A673 (cell line): Measurements from ENCODE around the gene TEX10. TPM values are rescaled to one million over a fixed set of nuclear protein-coding genes. Genes with fewer than 3 reads are reported as not detected.

Source experiments
- BruUV-seq: library from RNA; stranded (reverse); fragments of 400-500 nt; replicated peaks from 2 replicates; lab custom pipeline; 2021; lab: Mats Ljungman, UMichigan
- CTCF ChIA-PET: fragments of 300-600 bp; sonication (Branson Sonifier 250); formaldehyde crosslinking; loops from one replicate; lab custom pipeline; 2022; ENCODE audit warnings: antibody characterized with exemption; lab: Charles Lee
- POLR2A ChIA-PET: fragments of 300-600 bp; sonication (Branson Sonifier 250); formaldehyde crosslinking; loops from one replicate; lab custom pipeline; 2022; ENCODE audit warnings: antibody characterized with exemption; ENCODE audit not compliant: low non-redundant PET; lab: Charles Lee
- DNase-seq: peaks from one replicate; pipeline ENCODE4 v3.0.0-alpha.2; 2015; ENCODE audit warnings: low spot score
- H3K27ac ChIP-seq: fragments of 200-600 bp; sonication (generic); 2 replicates; pipeline ENCODE4 v1.5.1; 2016; ENCODE audit warnings: mixed run types, low read depth, mild to moderate bottlenecking, mixed read lengths, antibody characterized with exemption, low read length; ENCODE audit not compliant: poor library complexity, severe bottlenecking
- H3K27me3 ChIP-seq: fragments of 200-600 bp; sonication (generic); replicated peaks from 2 replicates; pipeline ENCODE4 v1.6.1; 2017; ENCODE audit warnings: mixed run types, low read depth, mild to moderate bottlenecking, mixed read lengths, antibody characterized with exemption, low read length; ENCODE audit not compliant: insufficient read depth, poor library complexity
- H3K36me3 ChIP-seq: fragments of 200-600 bp; sonication (generic); 2 replicates; pipeline ENCODE4 v1.6.1; 2016; ENCODE audit warnings: mixed run types, mild to moderate bottlenecking, mixed read lengths, antibody characterized with exemption, low read length; ENCODE audit not compliant: insufficient read depth, poor library complexity, severe bottlenecking
- H3K4me1 ChIP-seq: fragments of 200-600 bp; sonication (generic); 2 replicates; pipeline ENCODE4 v1.6.1; 2017; ENCODE audit warnings: mixed run types, mild to moderate bottlenecking, mixed read lengths, antibody characterized with exemption, low read length; ENCODE audit not compliant: insufficient read depth, poor library complexity, severe bottlenecking
- H3K4me3 ChIP-seq: fragments of 200-600 bp; sonication (generic); 2 replicates; pipeline ENCODE4 v1.5.1; 2016; ENCODE audit warnings: low read depth, mixed run types, mild to moderate bottlenecking, mixed read lengths, low read length; ENCODE audit not compliant: poor library complexity, severe bottlenecking
- H3K9me3 ChIP-seq: fragments of 200-600 bp; sonication (generic); 2 replicates; pipeline ENCODE4 v1.6.1; 2016; ENCODE audit warnings: mixed run types, low read depth, mild to moderate bottlenecking, mixed read lengths, antibody characterized with exemption, low read length; ENCODE audit not compliant: poor library complexity, severe bottlenecking
- CTCF ChIP-seq: fragments of 300-800, 200-600 bp; sonication (generic); conservative IDR thresholded peaks from 2 replicates; pipeline ENCODE4 v1.5.1; 2017; ENCODE audit warnings: low read depth, mild to moderate bottlenecking, antibody characterized with exemption, low read length, moderate library complexity, mixed read lengths
- EZH2 ChIP-seq: fragments of 200-600 bp; sonication (generic); IDR thresholded peaks from 2 replicates; pipeline ENCODE4 v1.6.1; 2017; ENCODE audit warnings: borderline replicate concordance, low read depth, mild to moderate bottlenecking, mixed read lengths, antibody characterized with exemption, low read length; ENCODE audit not compliant: poor library complexity, severe bottlenecking
- intact Hi-C: fragments of 100-400 bp; cut with micrococcal nuclease; formaldehyde crosslinking; loops from one replicate; pipeline ENCODE4 v1.10.0; 2022; ENCODE audit not compliant: unreplicated experiment
- total RNA-seq: library from RNA; stranded (reverse); gene quantifications from 2 replicates; pipeline ENCODE4 v1.2.3, GENCODE V29; 2021

Gene TEX10
- total RNA-seq, 1 experiment from 2014 or later, result 46.7 TPM

- CTCF ChIA-PET, result no interaction called here
- BruUV-seq, result no TSS peak
Observed at GRCh38 chr9:100372648-100373047, 19.9 kb upstream of the TEX10 start.

GRCh38 chr9:100370064-100370723 lies 17.5 kb upstream of the TEX10 start:
- CTCF ChIA-PET, result no interaction called here
- TF ChIP-seq EZH2 (no peak), CTCF (no peak)
- Histone ChIP-seq H3K27ac (no peak overlapping the region), H3K4me3 (no peak overlapping the region), H3K36me3 (no peaks in the 10 kb centered on the region), H3K27me3 (no peaks in the 10 kb centered on the region), H3K9me3 (no peaks in the 10 kb centered on the region), H3K4me1 (no peaks in the 10 kb centered on the region)
- intact Hi-C loops, result no loop called here
- POLR2A ChIA-PET, result no interaction called here
- BruUV-seq, result no TSS peak
- no peak for DNase-seq

More at GRCh38 chr9:100372648-100373047, 19.9 kb upstream of the TEX10 start:
- no peaks in the 10 kb centered on the region for H3K36me3 ChIP-seq
- no peak overlapping the region for H3K27ac ChIP-seq
- intact Hi-C loops, result no loop called here
- TF ChIP-seq CTCF (no peak), EZH2 (no peak)
- POLR2A ChIA-PET, result no interaction called here
- H3K27me3 ChIP-seq, result no peaks in the 10 kb centered on the region
- H3K4me3 ChIP-seq, result no peak overlapping the region
- no peaks in the 10 kb centered on the region for H3K4me1 ChIP-seq
- DNase-seq, result no peak
- no peaks in the 10 kb centered on the region for H3K9me3 ChIP-seq

GRCh38 chr9:100368672-100369071 lies 15.9 kb upstream of the TEX10 start:
- Histone ChIP-seq H3K4me3 (no peak overlapping the region), H3K27me3 (no peaks in the 10 kb centered on the region), H3K27ac (no peak overlapping the region), H3K4me1 (no peaks in the 10 kb centered on the region), H3K9me3 (no peaks in the 10 kb centered on the region), H3K36me3 (no peaks in the 10 kb centered on the region)
- ChIA-PET CTCF (no interaction called here), POLR2A (interaction anchor here (0.6 kb wide), 1 partner anchor 19 kb away, joined by 4 read pairs; no protein-coding TSS in a partner anchor)
- no peak for DNase-seq
- no peak for TF ChIP-seq EZH2
- no peak for TF ChIP-seq CTCF
- no TSS peak for BruUV-seq
- intact Hi-C loops, result no loop called here
